ENCODE results near the gene FBRS.
A peak's percentile ranks its signal among the peaks of the same experiment; 100 is the strongest.
"Not testable (repeated sequence)": the region's sequence is repeated elsewhere in the genome, so short reads cannot be mapped to it uniquely, and the experiment has no call there.

The FBRS gene

GRCh38 chr16:30665155-30665829 is 7.1 kb downstream of the FBRS start:
- DNase-seq (ENCODE audit: low spot score), result no peak

- no peak for DNase-seq (ENCODE audit: low spot score)
These were observed 7.6 kb downstream of the FBRS start for GRCh38 chr16:30665830-30666190.

GRCh38 chr16:30666681-30667080 is 8.4 kb downstream of the FBRS start:
- DNase-seq (ENCODE audit: low spot score), result no peak

GRCh38 chr16:30667361-30667905 is 9.2 kb downstream of the FBRS start:
- DNase-seq (ENCODE audit: low spot score), result no peak

GRCh38 chr16:30668393-30668792 is 10.2 kb downstream of the FBRS start:
- DNase-seq (ENCODE audit: low spot score), result no peak

GRCh38 chr16:30669026-30669902 is 11.0 kb downstream of the FBRS start:
- no peak for DNase-seq (ENCODE audit: low spot score)

- no peak for DNase-seq (ENCODE audit: low spot score)
These were observed 11.9 kb downstream of the FBRS start for GRCh38 chr16:30669903-30670824.

- DNase-seq (ENCODE audit: low spot score), result no peak
These were observed 16.9 kb downstream of the FBRS start for GRCh38 chr16:30675143-30675542.

GRCh38 chr16:30677931-30678585 is 19.8 kb downstream of the FBRS start:
- no peak for DNase-seq (ENCODE audit: low spot score)

- no peak for DNase-seq (ENCODE audit: low spot score)
These were observed 20.3 kb downstream of the FBRS start for GRCh38 chr16:30678586-30678970.

GRCh38 chr16:30680326-30680725 is 22.1 kb downstream of the FBRS start:
- no peak for DNase-seq (ENCODE audit: low spot score)

- no peak for DNase-seq (ENCODE audit: low spot score)
These were observed 30.5 kb downstream of the FBRS start for GRCh38 chr16:30688701-30689100.

- no peak for DNase-seq (ENCODE audit: low spot score)
These were observed 33.7 kb downstream of the FBRS start for GRCh38 chr16:30691907-30692306.

GRCh38 chr16:30692396-30693064 is 34.3 kb downstream of the FBRS start:
- no peak for DNase-seq (ENCODE audit: low spot score)

- no peak for DNase-seq (ENCODE audit: low spot score)
These were observed 36.9 kb downstream of the FBRS start for GRCh38 chr16:30694926-30695693.

GRCh38 chr16:30696646-30697045 is 38.4 kb downstream of the FBRS start:
- DNase-seq (ENCODE audit: low spot score), result not testable (repeated sequence)

GRCh38 chr16:30697264-30698138 is 39.3 kb downstream of the FBRS start:
- no peak for DNase-seq (ENCODE audit: low spot score)

- DNase-seq (ENCODE audit: low spot score), result peak; percentile 99
These were observed 40.0 kb downstream of the FBRS start for GRCh38 chr16:30698139-30698815.
